Measurements from ENCODE around the gene KRTAP4-4. TPM values are rescaled to one million over a fixed set of nuclear protein-coding genes. Genes with fewer than 3 reads are reported as not detected.

The KRTAP4-4 gene
- total and polyA plus RNA-seq, 2 of the 13 experiments (the other 11 are each of a cell fraction or from before 2014, with no cell fraction given): not detected

DNA sequence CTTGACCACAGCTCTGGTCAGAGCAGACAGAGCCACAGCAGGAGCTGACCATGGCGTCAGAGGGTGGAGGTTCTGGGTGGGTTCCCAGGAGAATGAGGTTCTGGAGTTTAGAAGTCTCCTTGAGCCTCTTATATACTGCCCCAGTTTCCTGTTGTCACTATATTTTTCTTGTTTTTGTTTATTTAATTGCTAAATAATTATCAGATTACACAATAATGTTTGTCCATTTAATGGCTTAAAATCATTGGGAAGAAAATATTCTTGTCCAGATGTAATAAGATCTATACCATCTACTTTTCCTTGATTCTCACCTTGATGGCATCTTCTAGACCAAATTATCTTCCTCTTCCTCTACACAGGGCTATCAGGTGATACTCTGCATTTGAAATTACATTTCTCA is 7.6 kb upstream of the KRTAP4-4 start, which contains the start of gene KRTAP4-3 (continued):
- no peak for TF ChIP-seq ZNF382 (CRISPR knock-in tag; IDR thresholded peaks at IDR 0.05; ENCODE audit: borderline replicate concordance)

DNA sequence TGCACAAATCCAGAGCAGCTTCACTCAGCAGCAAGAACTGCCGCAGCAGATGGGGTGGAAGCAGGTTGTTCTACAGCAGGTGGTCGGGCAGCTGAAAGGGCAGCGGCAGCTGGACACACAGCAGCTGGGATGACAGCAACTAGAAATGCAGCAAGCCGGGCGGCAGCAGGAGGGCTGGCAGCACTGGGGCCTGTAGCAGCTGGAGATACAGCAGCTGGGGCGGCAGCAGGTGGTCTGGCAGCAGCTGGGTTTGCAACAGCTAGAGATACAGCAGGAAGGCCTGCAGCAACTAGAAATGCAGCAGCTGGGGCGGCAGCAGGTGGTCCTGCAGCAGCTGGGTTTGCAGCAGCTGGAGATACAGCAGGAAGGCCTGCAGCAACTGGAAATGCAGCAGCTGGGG is 7.0 kb upstream of the KRTAP4-4 start:
- Histone ChIP-seq H3K36me3 (replicated peaks in 1 of 2; ENCODE audit: control insufficient read depth in 1 of 2, insufficient read depth in 2 of 2, low read length in 2 of 2) (no peaks in the 10 kb centered on the region), H3K4me1 (ENCODE audit: insufficient read depth, low read length) (no peaks in the 10 kb centered on the region), H3K4me3 (replicated peaks in 1 of 3; ENCODE audit: insufficient read depth in 1 of 3, low read depth in 2 of 3, low read length in 3 of 3) (no peak overlapping the region), H3K79me2 (ENCODE audit: insufficient read depth, low read length) (no peaks in the 10 kb centered on the region), H3K9me3 (ENCODE audit: low read length) (no peaks in the 10 kb centered on the region), H3K9ac (ENCODE audit: insufficient read depth, low read depth, low read length) (no peak overlapping the region), H2AFZ (ENCODE audit: low read length) (no peak overlapping the region), H4K20me1 (ENCODE audit: insufficient read depth, low read length) (no peaks in the 10 kb centered on the region), H3K4me2 (ENCODE audit: low read depth, low read length) (no peak overlapping the region), H3K27me3 (ENCODE audit: control insufficient read depth in 1 of 2, insufficient read depth in 2 of 2, low read length in 2 of 2) (no peaks in the 10 kb centered on the region; a peak in 1 of 5 replicates), H3K27ac (ENCODE audit: extremely low read length, insufficient read depth, low read length) (no peak overlapping the region)
- ChIA-PET CTCF (ENCODE audit: low intra/inter-chr PET ratio, low total read pairs) (no interaction called here), POLR2A (no interaction called here)
- FAIRE-seq: no peak
- no TSS peak for BruUV-seq (replicated peaks)
- DNase-seq (ENCODE audit: low spot score): no peak
- intact Hi-C loops (cut with micrococcal nuclease; ENCODE audit: unreplicated experiment) (no loop called here), in situ Hi-C loops (cut with HindIII; ENCODE audit: extremely low pct_ligation_motif_present, low pct_unique_long_range_greater_than_20kb) (no loop called here)
- no peak for ATAC-seq
- WGBS (ENCODE audit: low lambda C conversion rate): 42% methylated on average over 7 of the region's 7 CpGs
- TF ChIP-seq PRPF4 (IDR thresholded peaks at IDR 0.05; ENCODE audit: low read depth, low read length, poor library complexity, severe bottlenecking) (no peak), NFIC (IDR thresholded peaks at IDR 0.05; ENCODE audit: low read length) (no peak), MED8 (CRISPR knock-in tag; IDR thresholded peaks at IDR 0.05; ENCODE audit: insufficient replicate concordance) (no peak), CBX2 (IDR thresholded peaks at IDR 0.05; ENCODE audit: low read depth, low read length) (no peak), CBX2 (CRISPR knock-in tag; IDR thresholded peaks at IDR 0.05; ENCODE audit: low read depth) (no peak), ZNF484 (CRISPR knock-in tag; IDR thresholded peaks at IDR 0.05; ENCODE audit: borderline replicate concordance, low read depth) (no peak), PLRG1 (conservative IDR thresholded peaks at IDR 0.05) (no peak), ZNF496 (CRISPR knock-in tag; IDR thresholded peaks at IDR 0.05; ENCODE audit: insufficient replicate concordance) (no peak), REL (CRISPR knock-in tag; conservative IDR thresholded peaks at IDR 0.05) (no peak), TAF1 (CRISPR knock-in tag; IDR thresholded peaks at IDR 0.05) (no peak), ZNF12 (CRISPR knock-in tag; IDR thresholded peaks at IDR 0.05) (no peak), MED13 (CRISPR knock-in tag; IDR thresholded peaks at IDR 0.05) (no peak), NFRKB (IDR thresholded peaks at IDR 0.05) (no peak)
- TF ChIP-seq, protein P1, sequence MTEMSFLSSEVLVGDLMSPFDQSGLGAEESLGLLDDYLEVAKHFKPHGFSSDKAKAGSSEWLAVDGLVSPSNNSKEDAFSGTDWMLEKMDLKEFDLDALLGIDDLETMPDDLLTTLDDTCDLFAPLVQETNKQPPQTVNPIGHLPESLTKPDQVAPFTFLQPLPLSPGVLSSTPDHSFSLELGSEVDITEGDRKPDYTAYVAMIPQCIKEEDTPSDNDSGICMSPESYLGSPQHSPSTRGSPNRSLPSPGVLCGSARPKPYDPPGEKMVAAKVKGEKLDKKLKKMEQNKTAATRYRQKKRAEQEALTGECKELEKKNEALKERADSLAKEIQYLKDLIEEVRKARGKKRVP (CRISPR knock-in tag; IDR thresholded peaks at IDR 0.05): no peak
- TF ChIP-seq, protein P2, sequence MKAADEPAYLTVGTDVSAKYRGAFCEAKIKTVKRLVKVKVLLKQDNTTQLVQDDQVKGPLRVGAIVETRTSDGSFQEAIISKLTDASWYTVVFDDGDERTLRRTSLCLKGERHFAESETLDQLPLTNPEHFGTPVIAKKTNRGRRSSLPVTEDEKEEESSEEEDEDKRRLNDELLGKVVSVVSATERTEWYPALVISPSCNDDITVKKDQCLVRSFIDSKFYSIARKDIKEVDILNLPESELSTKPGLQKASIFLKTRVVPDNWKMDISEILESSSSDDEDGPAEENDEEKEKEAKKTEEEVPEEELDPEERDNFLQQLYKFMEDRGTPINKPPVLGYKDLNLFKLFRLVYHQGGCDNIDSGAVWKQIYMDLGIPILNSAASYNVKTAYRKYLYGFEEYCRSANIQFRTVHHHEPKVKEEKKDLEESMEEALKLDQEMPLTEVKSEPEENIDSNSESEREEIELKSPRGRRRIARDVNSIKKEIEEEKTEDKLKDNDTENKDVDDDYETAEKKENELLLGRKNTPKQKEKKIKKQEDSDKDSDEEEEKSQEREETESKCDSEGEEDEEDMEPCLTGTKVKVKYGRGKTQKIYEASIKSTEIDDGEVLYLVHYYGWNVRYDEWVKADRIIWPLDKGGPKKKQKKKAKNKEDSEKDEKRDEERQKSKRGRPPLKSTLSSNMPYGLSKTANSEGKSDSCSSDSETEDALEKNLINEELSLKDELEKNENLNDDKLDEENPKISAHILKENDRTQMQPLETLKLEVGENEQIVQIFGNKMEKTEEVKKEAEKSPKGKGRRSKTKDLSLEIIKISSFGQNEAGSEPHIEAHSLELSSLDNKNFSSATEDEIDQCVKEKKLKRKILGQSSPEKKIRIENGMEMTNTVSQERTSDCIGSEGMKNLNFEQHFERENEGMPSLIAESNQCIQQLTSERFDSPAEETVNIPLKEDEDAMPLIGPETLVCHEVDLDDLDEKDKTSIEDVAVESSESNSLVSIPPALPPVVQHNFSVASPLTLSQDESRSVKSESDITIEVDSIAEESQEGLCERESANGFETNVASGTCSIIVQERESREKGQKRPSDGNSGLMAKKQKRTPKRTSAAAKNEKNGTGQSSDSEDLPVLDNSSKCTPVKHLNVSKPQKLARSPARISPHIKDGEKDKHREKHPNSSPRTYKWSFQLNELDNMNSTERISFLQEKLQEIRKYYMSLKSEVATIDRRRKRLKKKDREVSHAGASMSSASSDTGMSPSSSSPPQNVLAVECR (CRISPR knock-in tag; IDR thresholded peaks at IDR 0.05; ENCODE audit: borderline replicate concordance): no peak
- TF ChIP-seq, protein P3, sequence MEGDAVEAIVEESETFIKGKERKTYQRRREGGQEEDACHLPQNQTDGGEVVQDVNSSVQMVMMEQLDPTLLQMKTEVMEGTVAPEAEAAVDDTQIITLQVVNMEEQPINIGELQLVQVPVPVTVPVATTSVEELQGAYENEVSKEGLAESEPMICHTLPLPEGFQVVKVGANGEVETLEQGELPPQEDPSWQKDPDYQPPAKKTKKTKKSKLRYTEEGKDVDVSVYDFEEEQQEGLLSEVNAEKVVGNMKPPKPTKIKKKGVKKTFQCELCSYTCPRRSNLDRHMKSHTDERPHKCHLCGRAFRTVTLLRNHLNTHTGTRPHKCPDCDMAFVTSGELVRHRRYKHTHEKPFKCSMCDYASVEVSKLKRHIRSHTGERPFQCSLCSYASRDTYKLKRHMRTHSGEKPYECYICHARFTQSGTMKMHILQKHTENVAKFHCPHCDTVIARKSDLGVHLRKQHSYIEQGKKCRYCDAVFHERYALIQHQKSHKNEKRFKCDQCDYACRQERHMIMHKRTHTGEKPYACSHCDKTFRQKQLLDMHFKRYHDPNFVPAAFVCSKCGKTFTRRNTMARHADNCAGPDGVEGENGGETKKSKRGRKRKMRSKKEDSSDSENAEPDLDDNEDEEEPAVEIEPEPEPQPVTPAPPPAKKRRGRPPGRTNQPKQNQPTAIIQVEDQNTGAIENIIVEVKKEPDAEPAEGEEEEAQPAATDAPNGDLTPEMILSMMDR (CRISPR knock-in tag; IDR thresholded peaks at IDR 0.05): no peak
- TF ChIP-seq, protein P4, sequence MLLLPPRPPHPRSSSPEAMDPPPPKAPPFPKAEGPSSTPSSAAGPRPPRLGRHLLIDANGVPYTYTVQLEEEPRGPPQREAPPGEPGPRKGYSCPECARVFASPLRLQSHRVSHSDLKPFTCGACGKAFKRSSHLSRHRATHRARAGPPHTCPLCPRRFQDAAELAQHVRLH (CRISPR knock-in tag; IDR thresholded peaks at IDR 0.05; ENCODE audit: borderline replicate concordance, low read depth): no peak

Data from HepG2 (cell line).